Measurements from ENCODE around the gene GTF3C1. TPM values are rescaled to one million over a fixed set of nuclear protein-coding genes. Genes with fewer than 3 reads are reported as not detected.

Gene GTF3C1
- total RNA-seq, 1 donor, result 59.0 TPM

DNA sequence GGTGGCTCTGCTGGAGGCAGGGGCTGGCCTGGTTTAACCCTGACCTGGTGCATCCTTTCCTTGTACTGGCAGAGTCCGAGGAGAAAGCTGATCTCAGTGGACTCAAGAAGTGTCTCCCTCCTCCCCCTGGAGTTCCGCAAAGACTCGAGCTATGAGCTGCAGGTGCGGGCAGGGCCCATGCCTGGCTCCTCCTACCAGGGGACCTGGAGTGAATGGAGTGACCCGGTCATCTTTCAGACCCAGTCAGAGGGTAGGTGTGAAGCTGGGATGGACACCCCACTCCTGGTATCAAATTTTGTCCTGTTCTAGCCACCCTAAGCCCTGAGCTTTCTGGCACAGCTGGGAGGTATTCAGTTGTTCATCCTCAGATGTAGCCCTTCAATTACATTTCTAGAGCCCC is 105.2 kb downstream of the GTF3C1 start:
- H3K27ac ChIP-seq (ENCODE audit: low read depth, low read length), result no peak overlapping the region
- no peaks in the 10 kb centered on the region for H3K27me3 ChIP-seq (ENCODE audit: insufficient read depth, low read length)
- no peak overlapping the region for H3K4me2 ChIP-seq (ENCODE audit: insufficient read depth, low read length)
- no peaks in the 10 kb centered on the region for H3K4me1 ChIP-seq (ENCODE audit: insufficient read depth, low read length)
- DNase-seq (ENCODE audit: insufficient read length, low spot score, missing footprints), result peak; percentile 59
- H3K36me3 ChIP-seq (ENCODE audit: insufficient read depth, low read length), result no peaks in the 10 kb centered on the region
- H2AFZ ChIP-seq (ENCODE audit: low read length), result no peak overlapping the region
- TF ChIP-seq, protein P1, sequence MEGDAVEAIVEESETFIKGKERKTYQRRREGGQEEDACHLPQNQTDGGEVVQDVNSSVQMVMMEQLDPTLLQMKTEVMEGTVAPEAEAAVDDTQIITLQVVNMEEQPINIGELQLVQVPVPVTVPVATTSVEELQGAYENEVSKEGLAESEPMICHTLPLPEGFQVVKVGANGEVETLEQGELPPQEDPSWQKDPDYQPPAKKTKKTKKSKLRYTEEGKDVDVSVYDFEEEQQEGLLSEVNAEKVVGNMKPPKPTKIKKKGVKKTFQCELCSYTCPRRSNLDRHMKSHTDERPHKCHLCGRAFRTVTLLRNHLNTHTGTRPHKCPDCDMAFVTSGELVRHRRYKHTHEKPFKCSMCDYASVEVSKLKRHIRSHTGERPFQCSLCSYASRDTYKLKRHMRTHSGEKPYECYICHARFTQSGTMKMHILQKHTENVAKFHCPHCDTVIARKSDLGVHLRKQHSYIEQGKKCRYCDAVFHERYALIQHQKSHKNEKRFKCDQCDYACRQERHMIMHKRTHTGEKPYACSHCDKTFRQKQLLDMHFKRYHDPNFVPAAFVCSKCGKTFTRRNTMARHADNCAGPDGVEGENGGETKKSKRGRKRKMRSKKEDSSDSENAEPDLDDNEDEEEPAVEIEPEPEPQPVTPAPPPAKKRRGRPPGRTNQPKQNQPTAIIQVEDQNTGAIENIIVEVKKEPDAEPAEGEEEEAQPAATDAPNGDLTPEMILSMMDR (IDR thresholded peaks at IDR 0.05; ENCODE audit: extremely low read depth, low read depth, low read length), result no peak
- no peaks in the 10 kb centered on the region for H3K79me2 ChIP-seq (ENCODE audit: insufficient read depth, low read length)
- H4K20me1 ChIP-seq (ENCODE audit: insufficient read depth, low read length), result no peaks in the 10 kb centered on the region
- no peaks in the 10 kb centered on the region for H3K9me3 ChIP-seq (ENCODE audit: low read depth, low read length)
- H3K4me3 ChIP-seq (ENCODE audit: insufficient read depth, low read length), result no peak overlapping the region

DNA sequence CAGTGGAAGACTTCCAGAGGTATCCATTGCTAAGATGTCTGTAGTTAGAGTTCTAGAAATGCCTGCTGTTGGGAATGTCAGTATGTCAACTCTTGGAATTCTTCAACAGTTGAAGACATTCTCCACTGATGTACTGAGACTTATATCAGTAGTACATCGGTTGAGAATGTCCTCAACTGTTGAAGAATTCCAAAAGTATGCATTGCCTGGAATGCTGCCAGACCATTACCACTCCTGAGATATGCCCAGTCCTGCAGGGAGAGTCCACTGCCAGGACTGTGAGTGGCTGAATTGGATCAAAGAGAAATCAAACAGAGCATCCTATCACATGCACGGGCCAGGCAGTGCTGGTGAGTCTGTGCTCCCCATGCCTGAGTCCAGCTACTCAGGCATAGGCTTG is 105.7 kb downstream of the GTF3C1 start:
- Histone ChIP-seq H3K36me3 (ENCODE audit: insufficient read depth, low read length) (no peaks in the 10 kb centered on the region), H3K9me3 (ENCODE audit: low read depth, low read length) (no peaks in the 10 kb centered on the region), H3K27me3 (ENCODE audit: insufficient read depth, low read length) (no peaks in the 10 kb centered on the region), H2AFZ (ENCODE audit: low read length) (no peak overlapping the region), H3K27ac (ENCODE audit: low read depth, low read length) (no peak overlapping the region), H3K4me3 (ENCODE audit: insufficient read depth, low read length) (no peak overlapping the region), H3K4me2 (ENCODE audit: insufficient read depth, low read length) (no peak overlapping the region), H4K20me1 (ENCODE audit: insufficient read depth, low read length) (no peaks in the 10 kb centered on the region), H3K79me2 (ENCODE audit: insufficient read depth, low read length) (no peaks in the 10 kb centered on the region), H3K4me1 (ENCODE audit: insufficient read depth, low read length) (no peaks in the 10 kb centered on the region)
- peak; percentile 85 for DNase-seq (ENCODE audit: insufficient read length, low spot score, missing footprints)
- TF ChIP-seq, protein P1 (IDR thresholded peaks at IDR 0.05; ENCODE audit: extremely low read depth, low read depth, low read length), result no peak

- Histone ChIP-seq H3K4me2 (ENCODE audit: insufficient read depth, low read length) (no peak overlapping the region), H3K4me3 (ENCODE audit: insufficient read depth, low read length) (no peak overlapping the region), H3K9me3 (ENCODE audit: low read depth, low read length) (no peaks in the 10 kb centered on the region), H3K79me2 (ENCODE audit: insufficient read depth, low read length) (no peaks in the 10 kb centered on the region), H3K4me1 (ENCODE audit: insufficient read depth, low read length) (no peaks in the 10 kb centered on the region), H2AFZ (ENCODE audit: low read length) (no peak overlapping the region), H3K27me3 (ENCODE audit: insufficient read depth, low read length) (no peaks in the 10 kb centered on the region), H3K36me3 (ENCODE audit: insufficient read depth, low read length) (no peaks in the 10 kb centered on the region), H4K20me1 (ENCODE audit: insufficient read depth, low read length) (no peaks in the 10 kb centered on the region), H3K27ac (ENCODE audit: low read depth, low read length) (no peak overlapping the region)
- TF ChIP-seq, protein P1 (IDR thresholded peaks at IDR 0.05; ENCODE audit: extremely low read depth, low read depth, low read length), result no peak
- no peak for DNase-seq (ENCODE audit: insufficient read length, low spot score, missing footprints)
These were observed 107.7 kb downstream of the GTF3C1 start for GRCh38 chr16:27441998-27442397.

GRCh38 chr16:27441276-27441675 is 108.4 kb downstream of the GTF3C1 start:
- TF ChIP-seq, protein P1 (IDR thresholded peaks at IDR 0.05; ENCODE audit: extremely low read depth, low read depth, low read length), result no peak

More at GRCh38 chr16:27441276-27441675, 108.4 kb downstream of the GTF3C1 start:
- no peaks in the 10 kb centered on the region for H3K36me3 ChIP-seq (ENCODE audit: insufficient read depth, low read length)
- H3K27ac ChIP-seq (ENCODE audit: low read depth, low read length), result no peak overlapping the region
- no peak overlapping the region for H3K4me3 ChIP-seq (ENCODE audit: insufficient read depth, low read length)
- H3K4me1 ChIP-seq (ENCODE audit: insufficient read depth, low read length), result no peaks in the 10 kb centered on the region
- no peaks in the 10 kb centered on the region for H3K79me2 ChIP-seq (ENCODE audit: insufficient read depth, low read length)
- no peaks in the 10 kb centered on the region for H3K9me3 ChIP-seq (ENCODE audit: low read depth, low read length)
- H3K4me2 ChIP-seq (ENCODE audit: insufficient read depth, low read length), result no peak overlapping the region
- H4K20me1 ChIP-seq (ENCODE audit: insufficient read depth, low read length), result no peaks in the 10 kb centered on the region
- DNase-seq (ENCODE audit: insufficient read length, low spot score, missing footprints), result peak; percentile 3
- no peaks in the 10 kb centered on the region for H3K27me3 ChIP-seq (ENCODE audit: insufficient read depth, low read length)
- H2AFZ ChIP-seq (ENCODE audit: low read length), result no peak overlapping the region

All from osteoblast (primary cell).